HepG2 (cell line): ENCODE measurements around the gene POU2F2. TPM values are rescaled to one million over a fixed set of nuclear protein-coding genes. Genes with fewer than 3 reads are reported as not detected.

Experiments used
- ARID3A ChIP-seq: IDR thresholded peaks from 2 replicates; pipeline ENCODE4 v1.6.1; 2012; ENCODE audit warnings: low read depth, low read length, improper control_type of control experiment
- FIP1L1 ChIP-seq: fragments of 200-400 bp; formaldehyde crosslinking; IDR thresholded peaks from 2 replicates; pipeline ENCODE4 v1.6.1; 2018; ENCODE audit warnings: low read depth, mild to moderate bottlenecking, low read length, moderate library complexity, borderline replicate concordance; ENCODE audit not compliant: insufficient read depth
- FUBP1 ChIP-seq: sonication (generic); formaldehyde crosslinking; IDR thresholded peaks from 2 replicates; pipeline ENCODE4 v1.5.1; 2020; ENCODE audit warnings: missing genetic modification reagents, mild to moderate bottlenecking, borderline replicate concordance
- GFI1 ChIP-seq: sonication (generic); formaldehyde crosslinking; IDR thresholded peaks from 2 replicates; pipeline ENCODE4 v1.5.0; 2020; ENCODE audit warnings: missing genetic modification reagents, mild to moderate bottlenecking, borderline replicate concordance
- HMGXB4 ChIP-seq, 2 experiments: sonication (generic) in 1 of 2; formaldehyde crosslinking in 1 of 2; IDR thresholded peaks; 2 replicates each; pipeline versions ENCODE4 v1.4.0 to v1.6.1; 2018 to 2020; ENCODE audit warnings: missing genetic modification reagents in 2 of 2, borderline replicate concordance in 1 of 2, low read depth in 1 of 2, mild to moderate bottlenecking in 1 of 2, missing biosample characterization in 1 of 2
- IKZF1 ChIP-seq: fragments of 450-650 bp; IDR thresholded peaks from 2 replicates; pipeline ENCODE4 v1.7.1; 2016
- PHB2 ChIP-seq: fragments of 450-650 bp; IDR thresholded peaks from 2 replicates; pipeline ENCODE4 v1.6.1; 2018; ENCODE audit not compliant: partially characterized antibody
- PHF21A ChIP-seq: sonication (generic); formaldehyde crosslinking; IDR thresholded peaks from 2 replicates; pipeline ENCODE4 v1.5.0; 2020; ENCODE audit warnings: mild to moderate bottlenecking, missing genetic modification reagents
- RBM22 ChIP-seq: fragments of 200-400 bp; formaldehyde crosslinking; optimal IDR thresholded peaks from 2 replicates; pipeline ENCODE3; 2017; ENCODE audit warnings: mild to moderate bottlenecking, low read length, moderate library complexity
- SOX5 ChIP-seq: IDR thresholded peaks from 2 replicates; pipeline ENCODE4 v1.6.1; 2016; ENCODE audit warnings: borderline replicate concordance
- ZC3H13 ChIP-seq: sonication (generic); formaldehyde crosslinking; IDR thresholded peaks from 2 replicates; pipeline ENCODE4 v1.8.1; 2023; ENCODE audit warnings: mild to moderate bottlenecking, missing genetic modification reagents, moderate library complexity
- ZFX ChIP-seq: sonication (generic); formaldehyde crosslinking; IDR thresholded peaks from 2 replicates; pipeline ENCODE4 v1.4.0; 2020; ENCODE audit warnings: mild to moderate bottlenecking, low read depth, missing genetic modification reagents, moderate library complexity
- ZNF230 ChIP-seq: sonication (generic); formaldehyde crosslinking; IDR thresholded peaks from 2 replicates; pipeline ENCODE4 v1.4.0; 2020; ENCODE audit warnings: mild to moderate bottlenecking, missing genetic modification reagents
- ZNF552 ChIP-seq: sonication (generic); formaldehyde crosslinking; IDR thresholded peaks from 2 replicates; pipeline ENCODE4 v1.9.0; 2022; ENCODE audit warnings: missing genetic modification reagents, mild to moderate bottlenecking, borderline replicate concordance
- ZNF609 ChIP-seq: sonication (generic); formaldehyde crosslinking; IDR thresholded peaks from 2 replicates; pipeline ENCODE4 v1.4.0; 2020; ENCODE audit warnings: mild to moderate bottlenecking, missing genetic modification reagents, borderline replicate concordance
- ZNF674 ChIP-seq: sonication (generic); formaldehyde crosslinking; IDR thresholded peaks from 2 replicates; pipeline ENCODE4 v1.5.0; 2020; ENCODE audit warnings: low read depth, mild to moderate bottlenecking, missing genetic modification reagents
- polyA plus RNA-seq, 8 experiments: library from polyadenylated mRNA; depleted of rRNA in 3 of 8; stranded (reverse) in 7 of 8; unstranded in 1 of 8; fragments of >200 nt; fragmentation: Illumina TruSeq in 4 of 8; extraction: Trizol in 4 of 8; gene quantifications; 2 replicates each; pipeline versions ENCODE4 v1.2.1 to v1.2.3, GENCODE V29; 2011 to 2016; ENCODE audit warnings: low read depth in 4 of 8, missing spikeins in 1 of 8, mixed read lengths in 1 of 8; ENCODE audit not compliant: insufficient read depth in 1 of 8
- total RNA-seq, 5 experiments: library from RNA; depleted of rRNA; stranded (reverse); fragments of >200 nt; fragmentation: Illumina TruSeq; extraction: Trizol; gene quantifications; 2 replicates each; pipeline ENCODE4 v1.2.3, GENCODE V29; 2016; ENCODE audit warnings: low read depth in 1 of 5

The POU2F2 gene
- total and polyA plus RNA-seq, 2 of the 13 experiments (the other 11 are each of a cell fraction or from before 2014, with no cell fraction given): 0.09 to 0.17 TPM

- TF ChIP-seq ZNF609 (CRISPR knock-in tag) (no peak), IKZF1 (no peak), ARID3A (peak; percentile 18; the same call in 1 of the 2 replicates), ZNF230 (CRISPR knock-in tag) (no peak), ZNF552 (CRISPR knock-in tag) (no peak), GFI1 (CRISPR knock-in tag) (peak; percentile 77; the same call in 1 of the 2 replicates), ZNF674 (CRISPR knock-in tag) (no peak), HMGXB4 (CRISPR knock-in tag; IDR thresholded peaks at IDR 0.05; ENCODE audit: borderline replicate concordance in 1 of 2, low read depth in 1 of 2) (0 out of 4 replicates have a peak, but pooled peaks of 1 of the 2 experiments have one; percentile 29), SOX5 (CRISPR knock-in tag) (no peak), PHB2 (no peak), RBM22 (peak; percentile 68), PHF21A (peak; percentile 36; the same call in 1 of the 2 replicates), FIP1L1 (no peak), FUBP1 (CRISPR knock-in tag) (no peak), ZFX (0 out of 2 replicates have a peak, but pooled peaks have one; percentile 28), ZC3H13 (CRISPR knock-in tag) (peak; percentile 70; the same call in 1 of the 2 replicates)
These were observed 50.6 kb downstream of the POU2F2 start (continued) for GRCh38 chr19:42081584-42082203.
